ENCODE results near the gene LTBR. TPM values are rescaled to one million over a fixed set of nuclear protein-coding genes. Genes with fewer than 3 reads are reported as not detected.

Gene LTBR
- total RNA-seq, 2 donors from 2014 or later = 186 to 264 TPM

- Histone ChIP-seq H3K4me1 (replicated peaks) (peaks cover 4% of the 10 kb centered on the region), H3K4me3 (no peak overlapping the region), H3K9me3 (no peaks in the 10 kb centered on the region), H3K36me3 (no peaks in the 10 kb centered on the region), H3K27me3 (replicated peaks; ENCODE audit: insufficient read depth) (no peaks in the 10 kb centered on the region), H3K27ac (peak overlapping the region; percentile 24 to 40)
- TF ChIP-seq POLR2A (IDR thresholded peaks at IDR 0.05) (no peak), POLR2AphosphoS5 (IDR thresholded peaks at IDR 0.05) (no peak)
- intact Hi-C loops (cut with DNase I) = no loop called here
- 88% methylated on average over 8 of the region's 8 CpGs for WGBS
- no peak for DNase-seq (ENCODE audit: low spot score)
Measured at GRCh38 chr12:6346942-6347341, 37.0 kb upstream of the LTBR start.

- Histone ChIP-seq H3K4me1 (replicated peaks) (peaks cover under 1% of the 10 kb centered on the region), H3K36me3 (no peaks in the 10 kb centered on the region), H3K4me3 (no peak overlapping the region), H3K27ac (peak overlapping the region; percentile 24 to 40), H3K9me3 (no peaks in the 10 kb centered on the region), H3K27me3 (replicated peaks; ENCODE audit: insufficient read depth) (no peaks in the 10 kb centered on the region)
- TF ChIP-seq CTCF (IDR thresholded peaks at IDR 0.05) (no peak), POLR2AphosphoS5 (IDR thresholded peaks at IDR 0.05) (peak; percentile 27)
- no peak for DNase-seq (ENCODE audit: low spot score)
- intact Hi-C loops (cut with DNase I) = no loop called here
- 57% methylated on average over 18 of the region's 19 CpGs for WGBS
Measured at GRCh38 chr12:6347367-6348338, 36.3 kb upstream of the LTBR start.

- Histone ChIP-seq H3K9me3 (no peaks in the 10 kb centered on the region), H3K27ac (no peak overlapping the region), H3K4me3 (no peak overlapping the region), H3K36me3 (no peaks in the 10 kb centered on the region), H3K27me3 (replicated peaks; ENCODE audit: insufficient read depth) (no peaks in the 10 kb centered on the region), H3K4me1 (replicated peaks) (no peaks in the 10 kb centered on the region)
- TF ChIP-seq POLR2A (IDR thresholded peaks at IDR 0.05) = no peak
- TF ChIP-seq CTCF (IDR thresholded peaks at IDR 0.05) = no peak
- TF ChIP-seq POLR2AphosphoS5 (IDR thresholded peaks at IDR 0.05) = no peak
- no peak for DNase-seq (ENCODE audit: low spot score)
- intact Hi-C loops (cut with DNase I) = no loop called here
- 89% methylated on average over 5 of the region's 5 CpGs for WGBS
Measured at GRCh38 chr12:6351622-6352021, 32.3 kb upstream of the LTBR start.

- no peak overlapping the region for H3K27ac ChIP-seq
- H3K27me3 ChIP-seq (replicated peaks; ENCODE audit: insufficient read depth) = no peaks in the 10 kb centered on the region
- intact Hi-C loops (cut with DNase I) = no loop called here
- H3K9me3 ChIP-seq = no peaks in the 10 kb centered on the region
- DNase-seq (ENCODE audit: low spot score) = no peak
- H3K4me3 ChIP-seq = no peak overlapping the region
- H3K4me1 ChIP-seq (replicated peaks) = no peaks in the 10 kb centered on the region
- TF ChIP-seq CTCF (IDR thresholded peaks at IDR 0.05) = no peak
- no peaks in the 10 kb centered on the region for H3K36me3 ChIP-seq
- 59% methylated on average over 8 of the region's 9 CpGs for WGBS
Measured at GRCh38 chr12:6352193-6353173, 31.5 kb upstream of the LTBR start.

All from prostate gland (tissue), 2 donors.